Measurements from ENCODE around the gene TSPAN1. TPM values are rescaled to one million over a fixed set of nuclear protein-coding genes. Genes with fewer than 3 reads are reported as not detected.

TSPAN1 gene
- total and polyA plus RNA-seq, 4 donors: 45.3 to 174 (median 139) TPM

DNA sequence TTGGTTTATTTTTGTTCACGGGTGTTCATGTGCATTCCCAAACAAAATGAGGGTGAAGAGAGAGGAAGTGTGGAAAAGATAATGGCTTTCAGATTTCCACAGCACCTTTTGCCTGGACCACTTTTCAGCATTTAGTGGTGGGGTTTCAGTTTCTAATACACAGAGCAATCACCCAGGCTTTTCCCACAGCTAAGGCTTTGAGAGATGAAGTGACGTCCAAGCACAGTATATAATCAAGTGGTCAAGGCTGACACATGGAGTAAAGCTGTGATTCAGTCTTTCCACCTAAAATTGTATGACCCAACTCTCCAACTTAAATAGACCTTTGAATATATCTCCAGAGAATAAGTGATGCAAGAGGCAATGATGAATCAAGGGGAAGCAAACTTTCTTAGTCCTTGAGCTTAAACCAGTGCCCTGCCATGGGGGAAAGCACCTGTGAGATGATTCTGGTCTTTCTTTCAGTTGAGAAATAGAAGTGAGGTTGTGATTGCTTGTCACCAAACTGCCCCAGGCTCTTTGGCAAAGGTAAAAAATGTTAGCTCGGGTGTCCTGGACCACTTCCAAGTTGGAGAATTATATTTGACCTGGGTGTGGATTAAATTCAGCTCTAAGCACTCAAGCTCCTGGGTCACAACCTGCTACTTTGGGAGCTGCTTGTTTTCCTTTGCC, 40.1 kb upstream of the TSPAN1 start:
- Histone ChIP-seq H3K36me3 (ENCODE audit: control insufficient read depth in 4 of 4, insufficient read depth in 4 of 4, low read length in 4 of 4) (no peaks in the 10 kb centered on the region), H3K4me3 (no peak overlapping the region), H3K27ac (ENCODE audit: low read depth in 1 of 2, low read length in 1 of 2) (peak overlapping the region; percentile 37 to 94), H3K4me1 (ENCODE audit: control insufficient read depth in 5 of 5, insufficient read depth in 5 of 5, low read length in 5 of 5) (peaks cover 1 to 20% (median 9%) of the 10 kb centered on the region in 5 donors), H3K27me3 (ENCODE audit: control insufficient read depth in 3 of 3, insufficient read depth in 3 of 3, low read length in 2 of 3) (no peaks in the 10 kb centered on the region), H3K9ac (ENCODE audit: insufficient read depth in 1 of 2, low read length in 2 of 2) (no peak overlapping the region), H3K9me3 (ENCODE audit: control insufficient read depth in 4 of 4, insufficient read depth in 3 of 4, low read length in 3 of 4) (no peaks in the 10 kb centered on the region)
- ATAC-seq (ENCODE audit: insufficient read depth, low FRiP score): no peak
- TF ChIP-seq, protein P1, sequence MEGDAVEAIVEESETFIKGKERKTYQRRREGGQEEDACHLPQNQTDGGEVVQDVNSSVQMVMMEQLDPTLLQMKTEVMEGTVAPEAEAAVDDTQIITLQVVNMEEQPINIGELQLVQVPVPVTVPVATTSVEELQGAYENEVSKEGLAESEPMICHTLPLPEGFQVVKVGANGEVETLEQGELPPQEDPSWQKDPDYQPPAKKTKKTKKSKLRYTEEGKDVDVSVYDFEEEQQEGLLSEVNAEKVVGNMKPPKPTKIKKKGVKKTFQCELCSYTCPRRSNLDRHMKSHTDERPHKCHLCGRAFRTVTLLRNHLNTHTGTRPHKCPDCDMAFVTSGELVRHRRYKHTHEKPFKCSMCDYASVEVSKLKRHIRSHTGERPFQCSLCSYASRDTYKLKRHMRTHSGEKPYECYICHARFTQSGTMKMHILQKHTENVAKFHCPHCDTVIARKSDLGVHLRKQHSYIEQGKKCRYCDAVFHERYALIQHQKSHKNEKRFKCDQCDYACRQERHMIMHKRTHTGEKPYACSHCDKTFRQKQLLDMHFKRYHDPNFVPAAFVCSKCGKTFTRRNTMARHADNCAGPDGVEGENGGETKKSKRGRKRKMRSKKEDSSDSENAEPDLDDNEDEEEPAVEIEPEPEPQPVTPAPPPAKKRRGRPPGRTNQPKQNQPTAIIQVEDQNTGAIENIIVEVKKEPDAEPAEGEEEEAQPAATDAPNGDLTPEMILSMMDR (IDR thresholded peaks at IDR 0.05; ENCODE audit: control extremely low read depth, extremely low read depth): no peak
- no peak for DNase-seq
- WGBS, 2 donors: 45 to 66% methylated on average over 3 of the region's 3 CpGs

DNA sequence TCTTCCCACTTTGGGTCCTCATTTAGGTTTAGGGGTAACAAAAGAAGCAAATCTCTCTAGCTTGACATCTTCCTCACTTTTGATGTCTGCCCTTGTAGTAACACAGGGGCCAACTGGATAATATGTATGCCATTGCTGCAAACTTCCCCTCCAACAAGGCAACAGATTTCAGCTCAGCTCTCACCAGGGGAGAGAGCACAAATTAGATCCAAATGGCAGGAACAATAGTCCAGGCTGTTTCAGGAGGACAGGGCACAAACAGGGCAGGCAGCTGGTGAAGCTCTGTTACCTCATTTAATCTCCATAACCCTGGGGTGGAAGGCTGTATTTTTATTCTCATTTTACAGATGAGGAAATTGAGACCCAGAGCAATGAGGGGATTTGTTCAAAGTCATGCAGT, 38.2 kb upstream of the TSPAN1 start:
- DNase-seq (no peak), ATAC-seq (ENCODE audit: insufficient read depth, low FRiP score) (no peak)
- H3K27me3 ChIP-seq (ENCODE audit: control insufficient read depth in 3 of 3, insufficient read depth in 3 of 3, low read length in 2 of 3): no peaks in the 10 kb centered on the region
- H3K9me3 ChIP-seq (ENCODE audit: control insufficient read depth in 4 of 4, insufficient read depth in 3 of 4, low read length in 3 of 4): no peaks in the 10 kb centered on the region
- TF ChIP-seq, protein P1 (IDR thresholded peaks at IDR 0.05; ENCODE audit: control extremely low read depth, extremely low read depth): no peak
- H3K4me1 ChIP-seq (ENCODE audit: control insufficient read depth in 5 of 5, insufficient read depth in 5 of 5, low read length in 5 of 5): peaks cover 1 to 17% (median 9%) of the 10 kb centered on the region in 5 donors
- no peak overlapping the region for H3K27ac ChIP-seq (ENCODE audit: low read depth in 1 of 2, low read length in 1 of 2)
- H3K36me3 ChIP-seq (ENCODE audit: control insufficient read depth in 4 of 4, insufficient read depth in 4 of 4, low read length in 4 of 4): no peaks in the 10 kb centered on the region
- no peak overlapping the region for H3K9ac ChIP-seq (ENCODE audit: insufficient read depth in 1 of 2, low read length in 2 of 2)
- H3K4me3 ChIP-seq: no peak overlapping the region

DNA sequence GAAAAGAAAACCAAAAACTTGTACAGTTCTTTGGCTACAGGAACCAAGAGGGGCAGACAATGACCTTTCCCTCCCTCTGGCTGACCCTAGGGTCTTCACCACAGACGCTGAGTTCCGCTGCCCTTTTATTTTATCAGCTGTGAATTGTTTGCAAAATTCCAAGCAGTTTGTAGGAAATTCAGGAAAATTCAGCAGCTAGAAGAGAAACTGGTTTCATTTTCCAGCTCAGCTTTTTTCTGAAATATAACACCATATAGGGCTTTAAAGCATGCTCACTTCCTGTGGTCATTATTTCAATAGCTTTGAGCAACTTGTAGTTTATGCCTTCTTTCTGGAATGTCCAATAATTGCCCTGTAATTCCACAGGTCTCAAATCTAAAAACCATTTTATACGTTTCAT, 37.0 kb upstream of the TSPAN1 start:
- DNase-seq (peak in 2 of 3 donors; percentile 56 to 63), ATAC-seq (ENCODE audit: insufficient read depth, low FRiP score) (no peak)
- H3K4me3 ChIP-seq: no peak overlapping the region
- H3K27me3 ChIP-seq (ENCODE audit: control insufficient read depth in 3 of 3, insufficient read depth in 3 of 3, low read length in 2 of 3): no peaks in the 10 kb centered on the region
- H3K9me3 ChIP-seq (ENCODE audit: control insufficient read depth in 4 of 4, insufficient read depth in 3 of 4, low read length in 3 of 4): no peaks in the 10 kb centered on the region
- H3K36me3 ChIP-seq (ENCODE audit: control insufficient read depth in 4 of 4, insufficient read depth in 4 of 4, low read length in 4 of 4): no peaks in the 10 kb centered on the region
- no peak overlapping the region for H3K27ac ChIP-seq (ENCODE audit: low read depth in 1 of 2, low read length in 1 of 2)
- peak overlapping the region in 1 of 2 donors; percentile 74 for H3K9ac ChIP-seq (ENCODE audit: insufficient read depth in 1 of 2, low read length in 2 of 2)
- TF ChIP-seq, protein P1 (IDR thresholded peaks at IDR 0.05; ENCODE audit: control extremely low read depth, extremely low read depth): no peak
- H3K4me1 ChIP-seq (ENCODE audit: control insufficient read depth in 5 of 5, insufficient read depth in 5 of 5, low read length in 5 of 5): peaks cover 1 to 17% (median 9%) of the 10 kb centered on the region in 5 donors
- 69 to 76% methylated on average over 3 of the region's 3 CpGs for WGBS, 2 donors

DNA sequence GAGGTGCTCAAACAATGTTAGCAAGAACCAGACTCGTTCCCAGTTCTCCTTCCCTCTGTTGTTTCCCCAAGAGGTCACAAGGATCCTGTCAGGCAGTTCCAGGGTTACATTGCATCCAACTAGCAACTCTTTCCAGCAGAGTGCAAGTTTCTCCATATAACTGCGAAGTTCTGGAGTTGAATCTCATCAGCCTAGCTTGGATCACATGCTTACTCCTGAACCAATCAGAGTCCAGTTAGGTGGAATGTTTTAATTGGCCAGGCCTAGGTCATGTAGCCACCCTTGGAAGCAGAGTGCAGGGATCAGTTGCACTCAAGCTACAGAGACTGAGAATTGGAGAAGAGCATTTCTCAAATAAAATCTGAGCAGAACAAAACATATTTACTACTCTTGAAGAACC, 26.6 kb upstream of the TSPAN1 start:
- Histone ChIP-seq H3K27me3 (ENCODE audit: control insufficient read depth in 3 of 3, insufficient read depth in 3 of 3, low read length in 2 of 3) (no peaks in the 10 kb centered on the region), H3K9me3 (ENCODE audit: control insufficient read depth in 4 of 4, insufficient read depth in 3 of 4, low read length in 3 of 4) (no peaks in the 10 kb centered on the region), H3K4me1 (ENCODE audit: control insufficient read depth in 5 of 5, insufficient read depth in 5 of 5, low read length in 5 of 5) (no peaks in the 10 kb centered on the region), H3K9ac (ENCODE audit: insufficient read depth in 1 of 2, low read length in 2 of 2) (no peak overlapping the region), H3K36me3 (ENCODE audit: control insufficient read depth in 4 of 4, insufficient read depth in 4 of 4, low read length in 4 of 4) (no peaks in the 10 kb centered on the region), H3K4me3 (no peak overlapping the region), H3K27ac (ENCODE audit: low read depth in 1 of 2, low read length in 1 of 2) (no peak overlapping the region)
- DNase-seq: no peak
- ATAC-seq (ENCODE audit: insufficient read depth, low FRiP score): no peak
- 68 to 80% methylated on average over 2 of the region's 2 CpGs for WGBS, 2 donors
- TF ChIP-seq, protein P1 (IDR thresholded peaks at IDR 0.05; ENCODE audit: control extremely low read depth, extremely low read depth): no peak
